ENCODE data around the gene WDR82. TPM values are rescaled to one million over a fixed set of nuclear protein-coding genes. Genes with fewer than 3 reads are reported as not detected.

The WDR82 gene
- total and polyA plus RNA-seq, 9 of the 15 experiments (the other 6 are each of a cell fraction or from before 2014, with no cell fraction given): 6.4 to 62.9 (median 37.1) TPM

DNA sequence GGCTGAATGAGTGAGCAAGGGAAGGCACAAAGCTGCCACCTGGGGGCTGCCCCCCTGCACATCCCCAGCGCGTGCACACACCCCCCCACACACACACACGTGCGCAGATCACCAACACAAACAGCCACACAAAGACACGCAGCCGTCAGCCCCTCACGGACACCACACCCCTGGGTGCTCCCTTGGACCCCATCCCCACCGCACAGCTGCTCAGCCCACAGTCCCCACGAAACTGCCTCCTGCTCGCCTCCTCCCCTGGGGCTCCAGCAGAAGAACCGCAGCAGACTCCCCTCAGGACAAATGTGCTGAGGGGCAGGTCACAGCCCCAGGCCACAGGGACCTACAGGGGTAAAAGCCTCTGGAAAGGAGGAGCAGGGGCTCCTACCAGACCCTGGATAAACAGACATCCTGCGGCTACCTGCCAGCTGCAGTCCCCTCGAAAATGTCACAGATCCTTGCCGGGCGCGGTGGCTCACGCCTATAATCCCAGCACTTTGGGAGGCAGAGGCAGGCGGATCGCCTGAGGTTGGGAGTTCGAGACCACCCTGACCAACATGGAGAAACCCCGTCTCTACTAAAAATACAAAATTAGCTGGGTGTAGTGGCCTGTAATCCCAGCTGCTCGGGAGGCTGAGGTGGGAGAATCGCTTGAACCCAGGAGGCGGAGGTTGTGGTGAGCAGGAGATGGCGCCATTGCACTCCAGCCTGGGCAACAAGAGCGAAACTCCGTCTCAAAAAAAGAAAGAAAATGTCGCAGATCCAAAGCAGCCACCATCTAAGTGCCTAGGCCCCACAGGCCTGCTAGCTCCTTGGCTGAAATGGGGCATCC, 46.0 kb downstream of the WDR82 start (continued):
- TF ChIP-seq, protein P1, sequence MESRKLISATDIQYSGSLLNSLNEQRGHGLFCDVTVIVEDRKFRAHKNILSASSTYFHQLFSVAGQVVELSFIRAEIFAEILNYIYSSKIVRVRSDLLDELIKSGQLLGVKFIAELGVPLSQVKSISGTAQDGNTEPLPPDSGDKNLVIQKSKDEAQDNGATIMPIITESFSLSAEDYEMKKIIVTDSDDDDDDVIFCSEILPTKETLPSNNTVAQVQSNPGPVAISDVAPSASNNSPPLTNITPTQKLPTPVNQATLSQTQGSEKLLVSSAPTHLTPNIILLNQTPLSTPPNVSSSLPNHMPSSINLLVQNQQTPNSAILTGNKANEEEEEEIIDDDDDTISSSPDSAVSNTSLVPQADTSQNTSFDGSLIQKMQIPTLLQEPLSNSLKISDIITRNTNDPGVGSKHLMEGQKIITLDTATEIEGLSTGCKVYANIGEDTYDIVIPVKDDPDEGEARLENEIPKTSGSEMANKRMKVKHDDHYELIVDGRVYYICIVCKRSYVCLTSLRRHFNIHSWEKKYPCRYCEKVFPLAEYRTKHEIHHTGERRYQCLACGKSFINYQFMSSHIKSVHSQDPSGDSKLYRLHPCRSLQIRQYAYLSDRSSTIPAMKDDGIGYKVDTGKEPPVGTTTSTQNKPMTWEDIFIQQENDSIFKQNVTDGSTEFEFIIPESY (CRISPR knock-in tag; IDR thresholded peaks at IDR 0.05): peak; percentile 85
- TF ChIP-seq ZNF696 (CRISPR knock-in tag; conservative IDR thresholded peaks at IDR 0.05): no peak

DNA sequence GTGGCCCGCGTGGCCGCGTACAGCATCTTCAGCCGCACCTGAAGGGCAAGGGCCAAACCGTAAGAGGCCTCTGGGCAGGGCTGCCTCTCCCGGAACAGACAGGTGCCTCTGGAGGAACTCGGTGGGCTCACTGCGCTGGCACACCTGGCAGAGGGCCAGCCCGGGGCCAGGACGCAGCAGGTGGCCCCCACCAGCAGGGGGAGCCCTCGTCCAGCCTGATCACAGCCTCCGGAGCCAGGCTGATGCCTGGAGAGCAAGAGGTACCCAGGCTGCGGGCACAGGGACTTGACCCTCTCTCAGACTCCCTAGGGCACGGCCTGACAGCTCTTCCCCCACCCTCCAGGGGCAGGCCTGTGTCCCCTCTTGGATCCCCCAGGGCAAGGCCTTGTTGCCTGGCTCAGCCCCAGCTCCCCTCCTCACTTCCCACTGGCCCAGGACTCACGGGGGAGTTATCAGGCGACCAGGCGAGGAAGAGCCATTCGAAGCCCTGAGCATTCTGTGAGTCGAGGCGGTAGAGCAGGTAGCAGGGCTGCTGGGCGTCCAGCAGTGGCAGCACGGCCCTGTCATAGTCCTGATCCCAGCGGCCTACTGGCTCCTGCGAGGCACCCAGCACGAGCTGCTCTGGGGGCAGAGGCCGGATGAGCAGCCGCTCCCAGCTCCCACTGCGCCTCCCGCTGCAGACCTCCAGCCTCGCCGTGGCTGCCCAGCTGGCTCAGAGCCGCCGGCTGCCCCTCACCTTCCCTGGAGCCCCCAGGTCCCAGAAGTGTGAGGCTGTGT, 46.8 kb downstream of the WDR82 start:
- Histone ChIP-seq H3K79me2 (ENCODE audit: control insufficient read depth, insufficient read depth, low read length) (peaks cover 11% of the 10 kb centered on the region; the same call in 2 of the 3 replicates), H3K4me1 (replicated peaks in 1 of 2; ENCODE audit: control insufficient read depth in 2 of 2, insufficient read depth in 2 of 2, low read length in 2 of 2) (peaks cover 1 to 45% of the 10 kb centered on the region in 2 experiments; a peak in 4 of 5 replicates), H3K27me3 (ENCODE audit: control insufficient read depth in 2 of 2, insufficient read depth in 2 of 2, low read length in 2 of 2) (no peaks in the 10 kb centered on the region), H3K9me1 (ENCODE audit: control insufficient read depth, insufficient read depth, low read length) (no peaks in the 10 kb centered on the region), H3K4me3 (no peak overlapping the region), H3K9me3 (replicated peaks; ENCODE audit: control insufficient read depth, insufficient read depth, low read depth, low read length) (no peaks in the 10 kb centered on the region), H4K20me1 (replicated peaks; ENCODE audit: control insufficient read depth, insufficient read depth, low read length) (no peaks in the 10 kb centered on the region; the same call in 1 of the 2 replicates), H3K27ac (ENCODE audit: extremely low read depth, low read depth, low read length) (no peak overlapping the region), H3K36me3 (ENCODE audit: control insufficient read depth, insufficient read depth, low read length) (peaks cover 34% of the 10 kb centered on the region; the same call in 2 of the 3 replicates), H3K9ac (ENCODE audit: insufficient read depth in 1 of 2, low read depth in 2 of 2, low read length in 2 of 2) (peak overlapping the region in 1 of 2 experiments; percentile 55; a peak in 1 of 4 replicates), H3K4me2 (ENCODE audit: insufficient read depth, low read length) (no peak overlapping the region), H2AFZ (ENCODE audit: low read depth, low read length) (no peak overlapping the region)
- intact Hi-C loops (cut with micrococcal nuclease) (loop anchor here (5.0 kb wide), 1 partner anchor 106 kb away; no protein-coding TSS in a partner anchor), in situ Hi-C loops (cut with MboI) (no loop called here)
- no TSS peak for BruUV-seq (replicated peaks)
- POLR2A ChIA-PET: interaction anchor here (0.8 to 1.1 kb wide), 5 partner anchors 9 to 153 kb away, joined by 3 to 8 read pairs (median 6); partner anchors contain the start of gene POC1A
- ATAC-seq (peak; percentile 82), FAIRE-seq (peak; percentile 6), DNase-seq (ENCODE audit: extremely low read depth in 1 of 4, low spot score in 3 of 4) (peak; percentile 64 to 72 (median 72))
- CTCF ChIA-PET (ENCODE audit: low intra/inter-chr PET ratio): interaction anchor here (0.8 to 3.2 kb wide), 5 partner anchors 46 to 154 kb away, joined by 3 to 18 read pairs (median 4); partner anchors contain the start of gene WDR82
- WGBS (ENCODE audit: insufficient coverage, low coverage, missing lambda C conversion rate): 58% methylated on average over 26 of the region's 34 CpGs
- 0 out of 2 replicates have a peak, but pooled peaks have one; percentile 34 for TF ChIP-seq RB1 (IDR thresholded peaks at IDR 0.05; ENCODE audit: low read depth)
- TF ChIP-seq NFIC (IDR thresholded peaks at IDR 0.05): peak; percentile 99
- TF ChIP-seq SMC3 (conservative IDR thresholded peaks at IDR 0.05; ENCODE audit: insufficient read depth, low read depth, low read length): peak; percentile 59
- TF ChIP-seq SNIP1 (IDR thresholded peaks at IDR 0.05; ENCODE audit: low read depth): no peak
- TF ChIP-seq RAD21 (CRISPR knock-in tag; conservative IDR thresholded peaks at IDR 0.05 in 1 of 2, IDR thresholded peaks at IDR 0.05 in 1 of 2): peak; percentile 56 to 71
- TF ChIP-seq ZNF121 (CRISPR knock-in tag; conservative IDR thresholded peaks at IDR 0.05): no peak
- TF ChIP-seq, protein P2, sequence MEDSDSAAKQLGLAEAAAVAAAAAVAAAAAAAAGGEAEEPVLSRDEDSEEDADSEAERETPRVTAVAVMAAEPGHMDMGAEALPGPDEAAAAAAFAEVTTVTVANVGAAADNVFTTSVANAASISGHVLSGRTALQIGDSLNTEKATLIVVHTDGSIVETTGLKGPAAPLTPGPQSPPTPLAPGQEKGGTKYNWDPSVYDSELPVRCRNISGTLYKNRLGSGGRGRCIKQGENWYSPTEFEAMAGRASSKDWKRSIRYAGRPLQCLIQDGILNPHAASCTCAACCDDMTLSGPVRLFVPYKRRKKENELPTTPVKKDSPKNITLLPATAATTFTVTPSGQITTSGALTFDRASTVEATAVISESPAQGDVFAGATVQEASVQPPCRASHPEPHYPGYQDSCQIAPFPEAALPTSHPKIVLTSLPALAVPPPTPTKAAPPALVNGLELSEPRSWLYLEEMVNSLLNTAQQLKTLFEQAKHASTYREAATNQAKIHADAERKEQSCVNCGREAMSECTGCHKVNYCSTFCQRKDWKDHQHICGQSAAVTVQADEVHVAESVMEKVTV (CRISPR knock-in tag; IDR thresholded peaks at IDR 0.05): 0 out of 2 replicates have a peak, but pooled peaks have one; percentile 24
- peak; percentile 48; the same call in 1 of the 2 replicates for TF ChIP-seq STAG1 (CRISPR knock-in tag; IDR thresholded peaks at IDR 0.05; ENCODE audit: borderline replicate concordance)
- no peak for TF ChIP-seq HOXB6 (CRISPR knock-in tag; IDR thresholded peaks at IDR 0.05; ENCODE audit: borderline replicate concordance)
